A549 (cell line): ENCODE measurements around the gene OGFOD2. TPM values are rescaled to one million over a fixed set of nuclear protein-coding genes. Genes with fewer than 3 reads are reported as not detected.

ENCODE experiments used
- ATAC-seq, 2 experiments: fragments of 200-7000 bp in 1 of 2; fragments of >200 bp in 1 of 2; cut with Nextera tagmentation in 1 of 2; cut with Tn5 transposase in 1 of 2; 3 replicates each; pipeline versions ENCODE4 v1.8.0 to v1.9.1; 2018 to 2020; ENCODE audit warnings: mild to moderate bottlenecking in 1 of 2, moderate library complexity in 1 of 2
- CTCF ChIA-PET: fragments of 300-600 bp; sonication (Branson Sonifier 250); formaldehyde crosslinking; extraction: SDS; loops from one replicate; lab custom pipeline; 2021; ENCODE audit warnings: antibody characterized with exemption, inconsistent platforms; lab: Yijun Ruan, JAX
- POLR2A ChIA-PET: fragments of 350-600 bp; formaldehyde crosslinking; extraction: SDS; loops from one replicate; lab custom pipeline; 2021; ENCODE audit warnings: antibody characterized with exemption, inconsistent platforms; lab: Yijun Ruan, JAX
- DNase-seq, 2 experiments: peaks; one replicate each; pipeline versions ENCODE4 v3.0.0 to v3.0.0-alpha.2; 2011 to 2016; ENCODE audit warnings: low read depth in 1 of 2, low spot score in 1 of 2
- FAIRE-seq: peaks from 2 replicates; lab custom pipeline; 2011; peaks lifted over from hg19 to GRCh38; lab: Jason Lieb, UNC
- H3K27ac ChIP-seq, 2 experiments: fragments of >200 bp; sonication (Bioruptor Twin); formaldehyde crosslinking; 3 replicates each; pipeline ENCODE4 v1.5.1; 2016 to 2017
- H3K4me1 ChIP-seq: fragments of >200 bp; sonication (Bioruptor Twin); formaldehyde crosslinking; 3 replicates; pipeline ENCODE4 v1.6.1; 2016
- H3K4me2 ChIP-seq: fragments of >200 bp; sonication (Bioruptor Twin); formaldehyde crosslinking; 3 replicates; pipeline ENCODE4 v1.6.1; 2016
- H3K4me3 ChIP-seq: fragments of >200 bp; sonication (Bioruptor Twin); formaldehyde crosslinking; 3 replicates; pipeline ENCODE4 v1.5.1; 2016
- H3K9me3 ChIP-seq: fragments of >200 bp; sonication (Bioruptor Twin); formaldehyde crosslinking; 3 replicates; pipeline ENCODE4 v1.6.1; 2016
- CBX2 ChIP-seq: fragments of 200-600 bp; sonication (generic); IDR thresholded peaks from 2 replicates; pipeline ENCODE4 v1.6.1; 2016; ENCODE audit warnings: low read depth, mild to moderate bottlenecking, borderline replicate concordance
- CBX8 ChIP-seq: fragments of 200-600 bp; sonication (generic); IDR thresholded peaks from 2 replicates; pipeline ENCODE4 v1.6.1; 2016
- CHD2 ChIP-seq: fragments of 150-350 bp; IDR thresholded peaks from 2 replicates; pipeline ENCODE4 v1.6.1; 2014; ENCODE audit warnings: low read length; ENCODE audit not compliant: partially characterized antibody
- EHF ChIP-seq: fragments of 250-450 bp; sonication (Bioruptor Pico); IDR thresholded peaks from 2 replicates; pipeline ENCODE4 v1.5.0; 2020; ENCODE audit warnings: mild to moderate bottlenecking
- ESRRA ChIP-seq: fragments of 150-350 bp; IDR thresholded peaks from 2 replicates; pipeline ENCODE4 v1.6.1; 2014; ENCODE audit warnings: mild to moderate bottlenecking, low read length, borderline replicate concordance
- FOSB ChIP-seq: fragments of 250-450 bp; sonication (Bioruptor Pico); IDR thresholded peaks from 2 replicates; pipeline ENCODE4 v1.5.0; 2020; ENCODE audit warnings: mild to moderate bottlenecking, moderate library complexity
- FOSL2 ChIP-seq, 2 experiments: fragments of 450-650 bp in 1 of 2; fragments of >200 bp in 1 of 2; sonication (Bioruptor Twin) in 1 of 2; formaldehyde crosslinking; IDR thresholded peaks; 2 replicates each; pipeline versions ENCODE4 v1.5.0 to v1.6.1; 2016 to 2020; ENCODE audit warnings: mild to moderate bottlenecking in 1 of 2, moderate library complexity in 1 of 2
- FOXS1 ChIP-seq: fragments of 250-450 bp; sonication (Bioruptor Pico); IDR thresholded peaks from 2 replicates; pipeline ENCODE4 v1.5.0; 2020; ENCODE audit warnings: mild to moderate bottlenecking, moderate library complexity
- GATA3 ChIP-seq: IDR thresholded peaks from 2 replicates; pipeline ENCODE4 v1.6.1; 2012; ENCODE audit warnings: borderline replicate concordance
- HOXB13 ChIP-seq: fragments of 250-450 bp; sonication (Bioruptor Pico); IDR thresholded peaks from 2 replicates; pipeline ENCODE4 v1.5.0; 2020; ENCODE audit warnings: low read depth, mild to moderate bottlenecking, moderate library complexity
- JUN ChIP-seq, 2 experiments: fragments of >200 bp; sonication (Bioruptor Twin); formaldehyde crosslinking; IDR thresholded peaks; 2 replicates in 1 of 2; 3 replicates in 1 of 2; pipeline ENCODE4 v1.6.1; 2016 to 2017
- KDM1A ChIP-seq: fragments of 200-600 bp; sonication (generic); IDR thresholded peaks from 2 replicates; pipeline ENCODE4 v1.6.1; 2016; ENCODE audit warnings: low read depth, mild to moderate bottlenecking
- MAFK ChIP-seq: fragments of 450-650 bp; IDR thresholded peaks from 2 replicates; pipeline ENCODE4 v1.6.1; 2014; ENCODE audit not compliant: partially characterized antibody
- NFE2L2 ChIP-seq: fragments of 150-350 bp; conservative IDR thresholded peaks from 2 replicates; pipeline ENCODE4 v1.6.1; 2014; ENCODE audit warnings: low read length
- NPAS2 ChIP-seq: fragments of 250-450 bp; sonication (Bioruptor Pico); IDR thresholded peaks from 2 replicates; pipeline ENCODE4 v1.8.0; 2022; ENCODE audit warnings: mild to moderate bottlenecking, moderate library complexity, borderline replicate concordance
- NR3C1 ChIP-seq: fragments of >200 bp; sonication (Bioruptor Twin); formaldehyde crosslinking; IDR thresholded peaks from 3 replicates; pipeline ENCODE4 v1.6.1; 2017
- POLR2A ChIP-seq: IDR thresholded peaks from 2 replicates; pipeline ENCODE4 v1.6.1; 2012; ENCODE audit warnings: mild to moderate bottlenecking, low read length
- RCOR1 ChIP-seq: fragments of 150-350 bp; IDR thresholded peaks from 2 replicates; pipeline ENCODE4 v1.6.1; 2014; ENCODE audit warnings: antibody characterized with exemption, low read length, low read depth
- TFCP2L1 ChIP-seq: fragments of 250-450 bp; sonication (Bioruptor Pico); IDR thresholded peaks from 2 replicates; pipeline ENCODE4 v1.5.0; 2021; ENCODE audit warnings: mild to moderate bottlenecking
- ZFP36 ChIP-seq: fragments of 450-650 bp; IDR thresholded peaks from 2 replicates; pipeline ENCODE4 v1.6.1; 2014; ENCODE audit warnings: borderline replicate concordance; ENCODE audit not compliant: partially characterized antibody
- ZSCAN20 ChIP-seq: fragments of 250-450 bp; sonication (Bioruptor Pico); IDR thresholded peaks from 2 replicates; pipeline ENCODE4 v1.8.0; 2022; ENCODE audit warnings: mild to moderate bottlenecking, moderate library complexity
- WGBS: methylation state at CpG from one replicate; pipeline ENCODE4 v1.1.6; 2017; ENCODE audit errors: missing lambda C conversion rate; 5-methylcytosine and 5-hydroxymethylcytosine counted together
- polyA plus RNA-seq, 4 experiments: library from polyadenylated mRNA; depleted of rRNA in 3 of 4; stranded (reverse); fragments of >200 nt; fragmentation: RNase III in 1 of 4; extraction: RNeasy Plus Mini Kit Qiagen cat#74134 plus additional on column Dnase treatment in 1 of 4; gene quantifications; 2 replicates in 3 of 4; 3 replicates in 1 of 4; pipeline ENCODE4 v1.2.3, GENCODE V29; 2011 to 2017
- TF ChIP-seq, protein P1 (sequence below): fragments of >200 bp; sonication (Bioruptor Twin); formaldehyde crosslinking; IDR thresholded peaks from 3 replicates; pipeline ENCODE4 v1.6.1; 2016
- TF ChIP-seq, protein P2 (sequence below): fragments of >200 bp; sonication (Bioruptor Twin); formaldehyde crosslinking; IDR thresholded peaks from 2 replicates; pipeline ENCODE4 v1.6.1; 2016
- TF ChIP-seq, protein P3 (sequence below): fragments of 250-450 bp; sonication (Bioruptor Pico); IDR thresholded peaks from 2 replicates; pipeline ENCODE4 v1.5.0; 2021; ENCODE audit warnings: mild to moderate bottlenecking, moderate library complexity, borderline replicate concordance
- TF ChIP-seq, protein P4 (sequence below): fragments of 200-600 bp; sonication (generic); IDR thresholded peaks from 2 replicates; pipeline ENCODE4 v1.6.1; 2016; ENCODE audit warnings: antibody characterized with exemption, mild to moderate bottlenecking, moderate library complexity

OGFOD2 gene
- polyA plus RNA-seq, 2 of the 4 experiments (the other 2 are of a cell fraction): 11.0 to 18.2 TPM

DNA sequence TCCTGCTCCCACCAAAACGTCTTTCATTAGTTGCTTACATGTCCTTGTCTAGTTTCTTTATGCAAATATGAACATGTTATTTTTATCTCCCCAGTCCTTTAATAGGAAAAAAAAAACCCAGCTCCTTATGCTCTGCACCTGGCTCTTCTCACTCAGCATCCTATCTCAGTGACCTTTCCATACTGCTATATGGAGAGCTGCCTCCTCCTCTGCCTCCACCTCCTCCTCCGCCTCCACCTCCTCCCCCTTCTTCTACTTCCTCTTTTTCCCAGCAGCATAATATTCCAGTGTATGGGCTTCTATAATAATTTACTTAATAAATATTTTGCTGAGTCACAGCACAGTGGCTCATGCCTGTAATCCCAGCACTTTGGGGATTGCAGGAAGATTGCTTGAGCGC lies 40.3 kb upstream of the OGFOD2 start:
- ChIA-PET CTCF (interaction anchor here (0.7 to 25.9 kb wide), 2 partner anchors 11 to 71 kb away, joined by 3 to 522 read pairs; no protein-coding TSS in a partner anchor), POLR2A (no interaction called here)
- Histone ChIP-seq H3K9me3 (no peaks in the 10 kb centered on the region), H3K4me3 (no peak overlapping the region), H3K4me2 (no peak overlapping the region), H3K4me1 (no peaks in the 10 kb centered on the region), H3K27ac (0 out of 6 replicates have a peak overlapping the region, but pooled peaks of 1 of the 2 experiments have one; percentile 55)
- no peak for FAIRE-seq
- no peak for ATAC-seq
- no peak for TF ChIP-seq ESRRA
- TF ChIP-seq EHF (CRISPR knock-in tag): no peak
- TF ChIP-seq NFE2L2: peak; percentile 72
- no peak for TF ChIP-seq GATA3
- no peak for DNase-seq
- WGBS: 65% methylated on average over 3 of the region's 3 CpGs

DNA sequence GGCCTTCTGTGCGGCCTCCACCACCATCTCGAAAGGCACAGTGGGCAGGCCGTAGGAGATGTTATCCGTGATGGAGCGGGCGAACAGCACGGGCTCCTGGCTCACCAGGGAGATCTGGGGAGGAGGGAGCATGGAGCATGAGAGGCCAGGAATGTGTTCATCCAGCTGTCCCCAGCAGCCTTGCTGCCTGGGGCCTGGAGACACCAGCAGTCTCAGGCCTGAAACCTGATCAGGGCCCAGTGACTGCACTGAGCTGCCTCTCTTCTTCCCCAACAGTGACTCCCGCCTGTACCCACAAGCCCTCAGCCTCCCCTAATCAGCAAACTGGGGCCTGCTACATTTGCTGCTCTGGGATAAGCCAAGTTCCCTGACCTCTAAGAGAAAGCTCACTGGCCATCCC lies 39.7 kb upstream of the OGFOD2 start:
- DNase-seq: no peak
- H3K4me3 ChIP-seq: no peak overlapping the region
- FAIRE-seq: no peak
- H3K9me3 ChIP-seq: no peaks in the 10 kb centered on the region
- peak in 1 of 2 experiments; percentile 37; a peak in 2 of 6 replicates for ATAC-seq
- ChIA-PET CTCF (interaction anchor here (25.9 kb wide), 1 partner anchor 72 kb away, joined by 522 read pairs; no protein-coding TSS in a partner anchor), POLR2A (no interaction called here)
- WGBS: 90% methylated on average over 8 of the region's 8 CpGs
- H3K4me1 ChIP-seq: no peaks in the 10 kb centered on the region
- H3K27ac ChIP-seq: peak overlapping the region in 1 of 2 experiments; percentile 55; a peak in 3 of 6 replicates
- no peak for TF ChIP-seq CHD2
- no peak for TF ChIP-seq ESRRA
- TF ChIP-seq ZSCAN20 (CRISPR knock-in tag): no peak
- TF ChIP-seq FOXS1 (CRISPR knock-in tag): no peak
- no peak for TF ChIP-seq CBX8
- no peak for TF ChIP-seq JUN (IDR thresholded peaks at IDR 0.05)
- no peak for TF ChIP-seq NPAS2 (CRISPR knock-in tag)
- no peak overlapping the region for H3K4me2 ChIP-seq

DNA sequence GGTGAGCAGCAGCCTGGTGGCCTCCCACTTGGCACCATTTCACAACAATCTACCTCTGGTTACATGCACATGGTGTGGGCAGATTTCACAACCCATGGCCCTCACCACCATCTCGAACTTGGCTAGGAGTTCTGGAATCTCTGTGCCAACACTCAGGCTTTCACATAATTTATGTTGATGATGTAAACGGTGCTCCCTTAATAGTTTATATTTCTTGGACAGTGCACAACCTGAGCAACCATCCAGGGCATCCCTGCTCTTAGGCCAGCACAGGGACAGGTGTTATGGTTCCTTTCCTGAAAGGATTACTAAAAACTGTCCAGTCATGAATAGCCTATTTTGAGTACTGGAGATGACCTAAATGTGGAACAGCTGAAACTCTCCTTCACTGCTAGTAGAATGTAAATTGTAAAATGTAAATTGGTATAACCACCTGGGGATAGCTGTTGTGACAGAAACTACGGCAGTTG lies 37.4 kb upstream of the OGFOD2 start:
- no peak overlapping the region for H3K27ac ChIP-seq
- WGBS: 51% methylated on average over 3 of the region's 3 CpGs
- H3K4me1 ChIP-seq: peaks cover 18% of the 10 kb centered on the region
- no peak for ATAC-seq
- no peak for FAIRE-seq
- no peak overlapping the region for H3K4me2 ChIP-seq
- DNase-seq: no peak
- TF ChIP-seq NFE2L2 (no peak), TFCP2L1 (CRISPR knock-in tag) (no peak), POLR2A (no peak), FOSB (no peak), HOXB13 (CRISPR knock-in tag) (no peak), RCOR1 (no peak), MAFK (no peak), CBX2 (no peak), KDM1A (no peak), FOSL2 (IDR thresholded peaks at IDR 0.05) (no peak), FOSL2 (CRISPR knock-in tag; IDR thresholded peaks at IDR 0.05) (no peak), FOXS1 (CRISPR knock-in tag) (no peak), GATA3 (no peak), ZFP36 (no peak), NR3C1 (no peak)
- TF ChIP-seq, protein P1, sequence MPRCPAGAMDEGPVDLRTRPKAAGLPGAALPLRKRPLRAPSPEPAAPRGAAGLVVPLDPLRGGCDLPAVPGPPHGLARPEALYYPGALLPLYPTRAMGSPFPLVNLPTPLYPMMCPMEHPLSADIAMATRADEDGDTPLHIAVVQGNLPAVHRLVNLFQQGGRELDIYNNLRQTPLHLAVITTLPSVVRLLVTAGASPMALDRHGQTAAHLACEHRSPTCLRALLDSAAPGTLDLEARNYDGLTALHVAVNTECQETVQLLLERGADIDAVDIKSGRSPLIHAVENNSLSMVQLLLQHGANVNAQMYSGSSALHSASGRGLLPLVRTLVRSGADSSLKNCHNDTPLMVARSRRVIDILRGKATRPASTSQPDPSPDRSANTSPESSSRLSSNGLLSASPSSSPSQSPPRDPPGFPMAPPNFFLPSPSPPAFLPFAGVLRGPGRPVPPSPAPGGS: no peak
- TF ChIP-seq, protein P2, sequence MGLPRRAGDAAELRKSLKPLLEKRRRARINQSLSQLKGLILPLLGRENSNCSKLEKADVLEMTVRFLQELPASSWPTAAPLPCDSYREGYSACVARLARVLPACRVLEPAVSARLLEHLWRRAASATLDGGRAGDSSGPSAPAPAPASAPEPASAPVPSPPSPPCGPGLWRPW: no peak
- TF ChIP-seq, protein P3, sequence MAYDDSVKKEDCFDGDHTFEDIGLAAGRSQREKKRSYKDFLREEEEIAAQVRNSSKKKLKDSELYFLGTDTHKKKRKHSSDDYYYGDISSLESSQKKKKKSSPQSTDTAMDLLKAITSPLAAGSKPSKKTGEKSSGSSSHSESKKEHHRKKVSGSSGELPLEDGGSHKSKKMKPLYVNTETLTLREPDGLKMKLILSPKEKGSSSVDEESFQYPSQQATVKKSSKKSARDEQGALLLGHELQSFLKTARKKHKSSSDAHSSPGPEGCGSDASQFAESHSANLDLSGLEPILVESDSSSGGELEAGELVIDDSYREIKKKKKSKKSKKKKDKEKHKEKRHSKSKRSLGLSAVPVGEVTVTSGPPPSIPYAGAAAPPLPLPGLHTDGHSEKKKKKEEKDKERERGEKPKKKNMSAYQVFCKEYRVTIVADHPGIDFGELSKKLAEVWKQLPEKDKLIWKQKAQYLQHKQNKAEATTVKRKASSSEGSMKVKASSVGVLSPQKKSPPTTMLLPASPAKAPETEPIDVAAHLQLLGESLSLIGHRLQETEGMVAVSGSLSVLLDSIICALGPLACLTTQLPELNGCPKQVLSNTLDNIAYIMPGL (CRISPR knock-in tag): no peak
- TF ChIP-seq, protein P4, sequence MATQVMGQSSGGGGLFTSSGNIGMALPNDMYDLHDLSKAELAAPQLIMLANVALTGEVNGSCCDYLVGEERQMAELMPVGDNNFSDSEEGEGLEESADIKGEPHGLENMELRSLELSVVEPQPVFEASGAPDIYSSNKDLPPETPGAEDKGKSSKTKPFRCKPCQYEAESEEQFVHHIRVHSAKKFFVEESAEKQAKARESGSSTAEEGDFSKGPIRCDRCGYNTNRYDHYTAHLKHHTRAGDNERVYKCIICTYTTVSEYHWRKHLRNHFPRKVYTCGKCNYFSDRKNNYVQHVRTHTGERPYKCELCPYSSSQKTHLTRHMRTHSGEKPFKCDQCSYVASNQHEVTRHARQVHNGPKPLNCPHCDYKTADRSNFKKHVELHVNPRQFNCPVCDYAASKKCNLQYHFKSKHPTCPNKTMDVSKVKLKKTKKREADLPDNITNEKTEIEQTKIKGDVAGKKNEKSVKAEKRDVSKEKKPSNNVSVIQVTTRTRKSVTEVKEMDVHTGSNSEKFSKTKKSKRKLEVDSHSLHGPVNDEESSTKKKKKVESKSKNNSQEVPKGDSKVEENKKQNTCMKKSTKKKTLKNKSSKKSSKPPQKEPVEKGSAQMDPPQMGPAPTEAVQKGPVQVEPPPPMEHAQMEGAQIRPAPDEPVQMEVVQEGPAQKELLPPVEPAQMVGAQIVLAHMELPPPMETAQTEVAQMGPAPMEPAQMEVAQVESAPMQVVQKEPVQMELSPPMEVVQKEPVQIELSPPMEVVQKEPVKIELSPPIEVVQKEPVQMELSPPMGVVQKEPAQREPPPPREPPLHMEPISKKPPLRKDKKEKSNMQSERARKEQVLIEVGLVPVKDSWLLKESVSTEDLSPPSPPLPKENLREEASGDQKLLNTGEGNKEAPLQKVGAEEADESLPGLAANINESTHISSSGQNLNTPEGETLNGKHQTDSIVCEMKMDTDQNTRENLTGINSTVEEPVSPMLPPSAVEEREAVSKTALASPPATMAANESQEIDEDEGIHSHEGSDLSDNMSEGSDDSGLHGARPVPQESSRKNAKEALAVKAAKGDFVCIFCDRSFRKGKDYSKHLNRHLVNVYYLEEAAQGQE: no peak
- TF ChIP-seq, all 56 proteins: peak for 0
- Histone ChIP-seq H3K9me3 (no peaks in the 10 kb centered on the region), H3K4me3 (no peak overlapping the region)
- POLR2A ChIA-PET: no interaction called here
- CTCF ChIA-PET: interaction anchor here (0.6 to 25.9 kb wide), 6 partner anchors 9 to 144 kb away, joined by 3 to 522 read pairs (median 4); no protein-coding TSS in a partner anchor
